Gastroesophageal sphincter (tissue), 3 donors: ENCODE data around the gene UBE2K.

Source experiments
- CTCF ChIP-seq, 4 experiments: fragments of 200-600 bp in 2 of 4; fragments of 450-650 bp in 2 of 4; sonication (generic) in 1 of 4; IDR thresholded peaks; one replicate each; pipeline ENCODE4 v1.5.1; 2017 to 2019; ENCODE audit warnings: antibody characterized with exemption in 4 of 4, mild to moderate bottlenecking in 2 of 4, moderate library complexity in 2 of 4
- EP300 ChIP-seq: sonication (generic); formaldehyde crosslinking; IDR thresholded peaks from one replicate; pipeline ENCODE4 v1.6.1; 2017; ENCODE audit warnings: antibody characterized with exemption, mild to moderate bottlenecking
- POLR2A ChIP-seq, 2 donors: fragments of 450-650 bp; IDR thresholded peaks; one replicate each; pipeline ENCODE4 v1.6.1; 2017; ENCODE audit warnings: antibody characterized with exemption in 2 of 2, mild to moderate bottlenecking in 2 of 2, moderate library complexity in 1 of 2
- POLR2AphosphoS5 ChIP-seq: sonication (generic); formaldehyde crosslinking; IDR thresholded peaks from one replicate; pipeline ENCODE4 v1.6.1; 2017; ENCODE audit warnings: antibody characterized with exemption

- TF ChIP-seq POLR2AphosphoS5: no peak
- no peak for TF ChIP-seq CTCF (IDR thresholded peaks at IDR 0.05)
- TF ChIP-seq EP300: no peak
- no peak for TF ChIP-seq POLR2A (IDR thresholded peaks at IDR 0.05)
These were observed 11.9 kb upstream of the UBE2K start for GRCh38 chr4:39685990-39686389.
